ENCODE measurements around the gene ZMYND15.

ZMYND15 gene

GRCh38 chr17:4790705-4791088 lies 51.1 kb downstream of the ZMYND15 start:
- peaks cover 4% of the 10 kb centered on the region; the same call in 1 of the 2 replicates for H3F3A ChIP-seq (ENCODE audit: control insufficient read depth, insufficient read depth)
- no peak overlapping the region for H3K27ac ChIP-seq (ENCODE audit: low read depth, low read length)
- H3K36me3 ChIP-seq (ENCODE audit: control insufficient read depth, low read length) = no peaks in the 10 kb centered on the region
- peaks cover 15% of the 10 kb centered on the region for H3K27me3 ChIP-seq (ENCODE audit: control insufficient read depth, low read length)
- peak overlapping the region; percentile 78 for H3K4me3 ChIP-seq (ENCODE audit: low read length)
- H3K4me2 ChIP-seq (ENCODE audit: low read length) = peak overlapping the region; percentile 91
- H3K4me1 ChIP-seq (ENCODE audit: control insufficient read depth, low read length) = peaks cover 22% of the 10 kb centered on the region
- no peaks in the 10 kb centered on the region for H3K9me3 ChIP-seq (ENCODE audit: control insufficient read depth, insufficient read depth, low read length)
- no peaks in the 10 kb centered on the region for H3K79me2 ChIP-seq (ENCODE audit: control insufficient read depth, low read length)
- TF ChIP-seq CTCF (IDR thresholded peaks at IDR 0.05; ENCODE audit: low read depth, low read length, poor library complexity, severe bottlenecking) (no peak), EZH2phosphoT487 (IDR thresholded peaks at IDR 0.05; ENCODE audit: borderline replicate concordance, low read length) (no peak)
- H3K9me2 ChIP-seq (replicated peaks; ENCODE audit: control insufficient read depth, low read length) = no peaks in the 10 kb centered on the region
- H4K20me1 ChIP-seq (ENCODE audit: control insufficient read depth, insufficient read depth, low read depth, low read length) = no peaks in the 10 kb centered on the region

- Histone ChIP-seq H3K27me3 (ENCODE audit: control insufficient read depth, low read length) (peaks cover 4% of the 10 kb centered on the region; the same call in 1 of the 2 replicates), H3K9me2 (replicated peaks; ENCODE audit: control insufficient read depth, low read length) (no peaks in the 10 kb centered on the region), H3K79me2 (ENCODE audit: control insufficient read depth, low read length) (peaks cover 17% of the 10 kb centered on the region), H3K4me3 (ENCODE audit: low read length) (peak overlapping the region; percentile 86), H3K27ac (ENCODE audit: low read depth, low read length) (no peak overlapping the region), H3K4me1 (ENCODE audit: control insufficient read depth, low read length) (peaks cover 20% of the 10 kb centered on the region), H4K20me1 (ENCODE audit: control insufficient read depth, insufficient read depth, low read depth, low read length) (no peaks in the 10 kb centered on the region), H3K4me2 (ENCODE audit: low read length) (peak overlapping the region; percentile 61), H3F3A (ENCODE audit: control insufficient read depth, insufficient read depth) (no peaks in the 10 kb centered on the region), H3K36me3 (ENCODE audit: control insufficient read depth, low read length) (peaks cover 17% of the 10 kb centered on the region), H3K9me3 (ENCODE audit: control insufficient read depth, insufficient read depth, low read length) (no peaks in the 10 kb centered on the region)
- TF ChIP-seq CTCF (IDR thresholded peaks at IDR 0.05; ENCODE audit: low read depth, low read length, poor library complexity, severe bottlenecking) (no peak), EZH2phosphoT487 (IDR thresholded peaks at IDR 0.05; ENCODE audit: borderline replicate concordance, low read length) (no peak)
Observed at GRCh38 chr17:4795168-4795567, 55.5 kb downstream of the ZMYND15 start.

Measured in DOHH2 (cell line).